K562 (cell line): Measurements from ENCODE around the gene CDKN2AIP. TPM values are rescaled to one million over a fixed set of nuclear protein-coding genes. Genes with fewer than 3 reads are reported as not detected.
A peak's percentile ranks its signal among the peaks of the same experiment; 100 is the strongest.

Source experiments
- ATAC-seq: fragments of 200-7000 bp; cut with Tn5 transposase; 3 replicates; pipeline ENCODE4 v1.9.1; 2020; ENCODE audit warnings: moderate library complexity
- BruUV-seq: library from RNA; stranded (reverse); fragments of 400-500 nt; replicated peaks from 2 replicates; lab custom pipeline; 2021; lab: Mats Ljungman, UMichigan
- CTCF ChIA-PET: fragments of 300-600 bp; formaldehyde crosslinking; extraction: SDS; loops from one replicate; lab custom pipeline; 2021; ENCODE audit warnings: low intra/inter-chr PET ratio; lab: Yijun Ruan, JAX
- POLR2A ChIA-PET: fragments of 300-600, 350-650 bp; sonication (Branson Sonifier 250); formaldehyde crosslinking; extraction: SDS; loops from one replicate; lab custom pipeline; 2021; ENCODE audit warnings: antibody characterized with exemption, inconsistent platforms; lab: Yijun Ruan, JAX
- DNase-seq, 4 experiments: peaks; one replicate each; pipeline versions ENCODE4 v3.0.0 to v3.0.0-alpha.2; 2011 to 2018; ENCODE audit warnings: low spot score in 3 of 4, mixed read lengths in 3 of 4; ENCODE audit errors: extremely low read depth in 1 of 4
- FAIRE-seq: peaks from 2 replicates; lab custom pipeline; 2011; peaks lifted over from hg19 to GRCh38; lab: Jason Lieb, UNC
- H2AFZ ChIP-seq: 2 replicates; pipeline ENCODE4 v1.6.0; 2011; ENCODE audit warnings: low read depth, low read length, control low read depth, inconsistent platforms
- H3K27ac ChIP-seq: fragments of 200-600 bp; 3 replicates; pipeline ENCODE4 v1.8.0; 2011; ENCODE audit warnings: low read depth, mild to moderate bottlenecking, control low read depth, inconsistent platforms, low read length, moderate library complexity, mixed read lengths; ENCODE audit errors: extremely low read depth
- H3K27me3 ChIP-seq, 2 experiments: fragments of 300-600 bp in 1 of 2; 2 replicates in 1 of 2; 3 replicates in 1 of 2; pipeline versions ENCODE4 v1.6.0 to v1.8.0; 2011; ENCODE audit warnings: inconsistent platforms in 2 of 2, low read length in 2 of 2, mild to moderate bottlenecking in 1 of 2, mixed read lengths in 1 of 2, moderate library complexity in 1 of 2; ENCODE audit not compliant: control insufficient read depth in 2 of 2, insufficient read depth in 2 of 2
- H3K36me3 ChIP-seq: fragments of 300-600 bp; 3 replicates; pipeline ENCODE4 v1.8.0; 2011; ENCODE audit warnings: mild to moderate bottlenecking, low read length, inconsistent platforms; ENCODE audit not compliant: control insufficient read depth, insufficient read depth
- H3K4me1 ChIP-seq, 2 experiments: fragments of 200-600 bp in 1 of 2; replicated peaks in 1 of 2; 2 replicates in 1 of 2; 3 replicates in 1 of 2; pipeline versions ENCODE4 v1.5.1 to v1.8.0; 2011; ENCODE audit warnings: inconsistent platforms in 2 of 2, low read length in 2 of 2, mild to moderate bottlenecking in 1 of 2, mixed read lengths in 1 of 2, moderate library complexity in 1 of 2; ENCODE audit not compliant: control insufficient read depth in 2 of 2, insufficient read depth in 2 of 2
- H3K4me2 ChIP-seq: 2 replicates; pipeline ENCODE4 v1.6.1; 2011; ENCODE audit warnings: low read length, control low read depth, inconsistent platforms, mixed read lengths; ENCODE audit not compliant: insufficient read depth
- H3K4me3 ChIP-seq: fragments of 200-600 bp; sonication (generic), shearing (Covaris generic); 2 replicates; pipeline ENCODE4 v1.5.1; 2016; ENCODE audit warnings: control low read depth, inconsistent platforms
- H3K79me2 ChIP-seq: fragments of 200-600 bp; 3 replicates; pipeline ENCODE4 v1.8.0; 2011; ENCODE audit warnings: low read length, inconsistent platforms; ENCODE audit not compliant: control insufficient read depth, insufficient read depth
- H3K9ac ChIP-seq, 2 experiments: 2 replicates each; pipeline versions ENCODE4 v1.6.0 to v1.6.1; 2011; ENCODE audit warnings: low read depth in 2 of 2, low read length in 2 of 2, control low read depth in 1 of 2, inconsistent platforms in 1 of 2, mild to moderate bottlenecking in 1 of 2, mixed read lengths in 1 of 2; ENCODE audit not compliant: insufficient read depth in 1 of 2
- H3K9me1 ChIP-seq: one replicate; pipeline ENCODE4 v1.6.0; 2011; ENCODE audit warnings: inconsistent platforms, mild to moderate bottlenecking, low read length, moderate library complexity; ENCODE audit not compliant: control insufficient read depth, insufficient read depth
- H3K9me3 ChIP-seq: replicated peaks from 2 replicates; pipeline ENCODE4 v1.5.1; 2011; ENCODE audit warnings: low read depth, low read length, inconsistent platforms; ENCODE audit not compliant: control insufficient read depth, insufficient read depth
- H4K20me1 ChIP-seq: replicated peaks from 2 replicates; pipeline ENCODE4 v1.6.1; 2011; ENCODE audit warnings: low read length, inconsistent platforms, mixed read lengths; ENCODE audit not compliant: control insufficient read depth, insufficient read depth
- DPF2 ChIP-seq: fragments of 450-650 bp; IDR thresholded peaks from 2 replicates; pipeline ENCODE4 v1.6.1; 2016
- ELK1 ChIP-seq: sonication (generic); formaldehyde crosslinking; IDR thresholded peaks from 2 replicates; pipeline ENCODE4 v1.8.1; 2022; ENCODE audit warnings: missing genetic modification reagents
- FUS ChIP-seq: fragments of 200-400 bp; formaldehyde crosslinking; optimal IDR thresholded peaks from 2 replicates; pipeline ENCODE3; 2017; ENCODE audit warnings: low read depth, low read length
- ILK ChIP-seq: fragments of 450-650 bp; IDR thresholded peaks from 2 replicates; pipeline ENCODE4 v1.6.1; 2016; ENCODE audit warnings: missing genetic modification characterization, low read depth, mild to moderate bottlenecking, missing compliant biosample characterization, moderate library complexity, borderline replicate concordance
- SMARCA4 ChIP-seq: fragments of 450-650 bp; IDR thresholded peaks from 2 replicates; pipeline ENCODE4 v1.6.1; 2016
- TAF9B ChIP-seq: fragments of 450-650 bp; IDR thresholded peaks from 2 replicates; pipeline ENCODE4 v1.6.1; 2018; ENCODE audit warnings: mild to moderate bottlenecking; ENCODE audit not compliant: partially characterized antibody
- VEZF1 ChIP-seq: fragments of 200-800 bp; sonication (Bioruptor generic); IDR thresholded peaks from 2 replicates; pipeline ENCODE4 v1.6.1; 2017; ENCODE audit warnings: missing genetic modification characterization, missing compliant biosample characterization
- ZNF212 ChIP-seq: fragments of 450-650 bp; formaldehyde crosslinking; IDR thresholded peaks from 2 replicates; pipeline ENCODE4 v1.4.0; 2020; ENCODE audit warnings: mild to moderate bottlenecking
- ZNF75A ChIP-seq: fragments of 450-650 bp; formaldehyde crosslinking; IDR thresholded peaks from 2 replicates; pipeline ENCODE4 v1.4.0; 2020; ENCODE audit warnings: mild to moderate bottlenecking
- ZNF830 ChIP-seq: fragments of 250-450 bp; sonication (Bioruptor Pico); IDR thresholded peaks from 2 replicates; pipeline ENCODE4 v1.5.0; 2021; ENCODE audit warnings: mild to moderate bottlenecking
- WGBS: fragments of 100-300 bp; shearing (Covaris generic); methylation state at CpG from one replicate; pipeline ENCODE4 v1.1.6; 2016; ENCODE audit warnings: low coverage, mixed read lengths; ENCODE audit not compliant: insufficient coverage; ENCODE audit errors: missing lambda C conversion rate; 5-methylcytosine and 5-hydroxymethylcytosine counted together
- in situ Hi-C: fragments of 300-500 bp; cut with MboI; formaldehyde crosslinking; loops from 4 replicates; pipeline ENCODE4 v1.15.0; 2018; ENCODE audit warnings: inconsistent platforms, mixed read lengths
- intact Hi-C: fragments of 100-400 bp; cut with micrococcal nuclease; formaldehyde crosslinking; loops from 2 replicates; pipeline ENCODE4 v1.14.2; 2022
- polyA plus RNA-seq, 8 experiments: library from polyadenylated mRNA; depleted of rRNA in 4 of 8; stranded (reverse) in 5 of 8; unstranded in 3 of 8; fragments of >200 nt; fragmentation: Nextera tagmentation in 2 of 8; fragmentation: Illumina TruSeq in 1 of 8; extraction: Ambion mirVana in 2 of 8; extraction: Trizol in 1 of 8; gene quantifications; 2 replicates each; pipeline versions ENCODE4 v1.2.1 to v1.2.3, GENCODE V29; 2011 to 2014; ENCODE audit warnings: inconsistent platforms in 1 of 8, missing spikeins in 1 of 8
- total RNA-seq, 7 experiments: library from RNA; depleted of rRNA in 6 of 7; stranded (reverse); fragments of >200 nt in 6 of 7; fragmentation: Illumina TruSeq in 2 of 7; extraction: Trizol in 2 of 7; gene quantifications; 2 replicates each; pipeline versions ENCODE4 v1.2.1 to v1.2.3, GENCODE V29; 2011 to 2021; ENCODE audit warnings: low replicate concordance in 1 of 7
- TF ChIP-seq, protein P1 (sequence below): sonication (generic); formaldehyde crosslinking; IDR thresholded peaks from 2 replicates; pipeline ENCODE4 v1.8.0; 2022; ENCODE audit warnings: mild to moderate bottlenecking, missing genetic modification reagents, borderline replicate concordance
- TF ChIP-seq, protein P2 (sequence below): sonication (generic); formaldehyde crosslinking; IDR thresholded peaks from 2 replicates; pipeline ENCODE4 v1.8.1; 2023; ENCODE audit warnings: mild to moderate bottlenecking, missing genetic modification reagents
- TF ChIP-seq, protein P3 (sequence below): fragments of 450-650 bp; IDR thresholded peaks from 2 replicates; pipeline ENCODE4 v1.7.0; 2016; ENCODE audit warnings: borderline replicate concordance

CDKN2AIP gene
- total and polyA plus RNA-seq, 9 of the 15 experiments (the other 6 are each of a cell fraction or from before 2014, with no cell fraction given) = 5.9 to 22.0 (median 19.7) TPM

DNA sequence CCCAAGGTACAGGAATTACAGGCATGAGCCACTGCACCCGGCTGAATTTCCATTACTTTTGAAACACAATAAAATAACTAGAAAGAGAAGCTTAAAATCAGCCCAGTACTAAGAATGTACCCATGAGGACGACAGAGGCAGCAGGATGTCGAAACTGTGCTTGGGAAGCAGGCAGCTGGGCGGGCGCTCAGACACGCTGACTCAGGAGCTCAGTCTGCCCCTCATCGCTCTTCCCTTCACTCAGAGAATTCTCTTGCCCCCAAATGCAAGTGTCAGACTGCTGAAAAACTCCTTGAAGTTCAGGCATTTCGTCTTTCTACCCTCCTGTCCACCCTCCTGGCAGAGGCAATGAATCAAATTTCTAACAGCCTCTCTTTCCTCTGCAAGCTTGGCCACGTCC is 41.0 kb upstream of the CDKN2AIP start:
- 73% methylated on average over 9 of the region's 9 CpGs for WGBS
- Histone ChIP-seq H4K20me1 (no peaks in the 10 kb centered on the region), H3K9ac (no peak overlapping the region), H3K9me3 (no peaks in the 10 kb centered on the region), H3K27me3 (no peaks in the 10 kb centered on the region), H2AFZ (peak overlapping the region; percentile 39; the same call in 1 of the 2 replicates), H3K79me2 (no peaks in the 10 kb centered on the region), H3K4me2 (no peak overlapping the region), H3K9me1 (no peaks in the 10 kb centered on the region), H3K36me3 (no peaks in the 10 kb centered on the region), H3K27ac (no peak overlapping the region), H3K4me3 (no peak overlapping the region), H3K4me1 (peaks cover 17 to 21% of the 10 kb centered on the region in 2 experiments)
- ChIA-PET POLR2A (interaction anchor here (0.7 to 0.9 kb wide), 2 partner anchors 8 to 40 kb away, joined by 3 to 4 read pairs; partner anchors contain the start of gene CDKN2AIP), CTCF (no interaction called here)
- no peak for ATAC-seq
- in situ Hi-C loops = loop anchor here (10.0 kb wide), 2 partner anchors 129 to 329 kb away; no protein-coding TSS in a partner anchor
- TF ChIP-seq DPF2 (no peak), ZNF212 (CRISPR knock-in tag) (no peak), ILK (tag) (no peak), FUS (no peak), SMARCA4 (no peak), ZNF75A (CRISPR knock-in tag) (no peak), VEZF1 (CRISPR knock-in tag) (no peak), ELK1 (CRISPR knock-in tag) (no peak), TAF9B (no peak), ZNF830 (CRISPR knock-in tag) (no peak)
- TF ChIP-seq, protein P1, sequence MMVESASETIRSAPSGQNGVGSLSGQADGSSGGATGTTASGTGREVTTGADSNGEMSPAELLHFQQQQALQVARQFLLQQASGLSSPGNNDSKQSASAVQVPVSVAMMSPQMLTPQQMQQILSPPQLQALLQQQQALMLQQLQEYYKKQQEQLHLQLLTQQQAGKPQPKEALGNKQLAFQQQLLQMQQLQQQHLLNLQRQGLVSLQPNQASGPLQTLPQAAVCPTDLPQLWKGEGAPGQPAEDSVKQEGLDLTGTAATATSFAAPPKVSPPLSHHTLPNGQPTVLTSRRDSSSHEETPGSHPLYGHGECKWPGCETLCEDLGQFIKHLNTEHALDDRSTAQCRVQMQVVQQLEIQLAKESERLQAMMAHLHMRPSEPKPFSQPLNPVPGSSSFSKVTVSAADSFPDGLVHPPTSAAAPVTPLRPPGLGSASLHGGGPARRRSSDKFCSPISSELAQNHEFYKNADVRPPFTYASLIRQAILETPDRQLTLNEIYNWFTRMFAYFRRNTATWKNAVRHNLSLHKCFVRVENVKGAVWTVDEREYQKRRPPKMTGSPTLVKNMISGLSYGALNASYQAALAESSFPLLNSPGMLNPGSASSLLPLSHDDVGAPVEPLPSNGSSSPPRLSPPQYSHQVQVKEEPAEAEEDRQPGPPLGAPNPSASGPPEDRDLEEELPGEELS (CRISPR knock-in tag) = no peak
- TF ChIP-seq, protein P2, sequence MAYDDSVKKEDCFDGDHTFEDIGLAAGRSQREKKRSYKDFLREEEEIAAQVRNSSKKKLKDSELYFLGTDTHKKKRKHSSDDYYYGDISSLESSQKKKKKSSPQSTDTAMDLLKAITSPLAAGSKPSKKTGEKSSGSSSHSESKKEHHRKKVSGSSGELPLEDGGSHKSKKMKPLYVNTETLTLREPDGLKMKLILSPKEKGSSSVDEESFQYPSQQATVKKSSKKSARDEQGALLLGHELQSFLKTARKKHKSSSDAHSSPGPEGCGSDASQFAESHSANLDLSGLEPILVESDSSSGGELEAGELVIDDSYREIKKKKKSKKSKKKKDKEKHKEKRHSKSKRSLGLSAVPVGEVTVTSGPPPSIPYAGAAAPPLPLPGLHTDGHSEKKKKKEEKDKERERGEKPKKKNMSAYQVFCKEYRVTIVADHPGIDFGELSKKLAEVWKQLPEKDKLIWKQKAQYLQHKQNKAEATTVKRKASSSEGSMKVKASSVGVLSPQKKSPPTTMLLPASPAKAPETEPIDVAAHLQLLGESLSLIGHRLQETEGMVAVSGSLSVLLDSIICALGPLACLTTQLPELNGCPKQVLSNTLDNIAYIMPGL (CRISPR knock-in tag) = no peak
- TF ChIP-seq, protein P3, sequence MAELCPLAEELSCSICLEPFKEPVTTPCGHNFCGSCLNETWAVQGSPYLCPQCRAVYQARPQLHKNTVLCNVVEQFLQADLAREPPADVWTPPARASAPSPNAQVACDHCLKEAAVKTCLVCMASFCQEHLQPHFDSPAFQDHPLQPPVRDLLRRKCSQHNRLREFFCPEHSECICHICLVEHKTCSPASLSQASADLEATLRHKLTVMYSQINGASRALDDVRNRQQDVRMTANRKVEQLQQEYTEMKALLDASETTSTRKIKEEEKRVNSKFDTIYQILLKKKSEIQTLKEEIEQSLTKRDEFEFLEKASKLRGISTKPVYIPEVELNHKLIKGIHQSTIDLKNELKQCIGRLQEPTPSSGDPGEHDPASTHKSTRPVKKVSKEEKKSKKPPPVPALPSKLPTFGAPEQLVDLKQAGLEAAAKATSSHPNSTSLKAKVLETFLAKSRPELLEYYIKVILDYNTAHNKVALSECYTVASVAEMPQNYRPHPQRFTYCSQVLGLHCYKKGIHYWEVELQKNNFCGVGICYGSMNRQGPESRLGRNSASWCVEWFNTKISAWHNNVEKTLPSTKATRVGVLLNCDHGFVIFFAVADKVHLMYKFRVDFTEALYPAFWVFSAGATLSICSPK = no peak
- no peak for DNase-seq
- BruUV-seq = no TSS peak
- FAIRE-seq = no peak
- intact Hi-C loops = no loop called here
